ENCODE results near the gene SEMA3F. TPM values are rescaled to one million over a fixed set of nuclear protein-coding genes. Genes with fewer than 3 reads are reported as not detected.

SEMA3F gene
- total RNA-seq, 4 donors from 2014 or later: 106 to 151 (median 120) TPM

DNA sequence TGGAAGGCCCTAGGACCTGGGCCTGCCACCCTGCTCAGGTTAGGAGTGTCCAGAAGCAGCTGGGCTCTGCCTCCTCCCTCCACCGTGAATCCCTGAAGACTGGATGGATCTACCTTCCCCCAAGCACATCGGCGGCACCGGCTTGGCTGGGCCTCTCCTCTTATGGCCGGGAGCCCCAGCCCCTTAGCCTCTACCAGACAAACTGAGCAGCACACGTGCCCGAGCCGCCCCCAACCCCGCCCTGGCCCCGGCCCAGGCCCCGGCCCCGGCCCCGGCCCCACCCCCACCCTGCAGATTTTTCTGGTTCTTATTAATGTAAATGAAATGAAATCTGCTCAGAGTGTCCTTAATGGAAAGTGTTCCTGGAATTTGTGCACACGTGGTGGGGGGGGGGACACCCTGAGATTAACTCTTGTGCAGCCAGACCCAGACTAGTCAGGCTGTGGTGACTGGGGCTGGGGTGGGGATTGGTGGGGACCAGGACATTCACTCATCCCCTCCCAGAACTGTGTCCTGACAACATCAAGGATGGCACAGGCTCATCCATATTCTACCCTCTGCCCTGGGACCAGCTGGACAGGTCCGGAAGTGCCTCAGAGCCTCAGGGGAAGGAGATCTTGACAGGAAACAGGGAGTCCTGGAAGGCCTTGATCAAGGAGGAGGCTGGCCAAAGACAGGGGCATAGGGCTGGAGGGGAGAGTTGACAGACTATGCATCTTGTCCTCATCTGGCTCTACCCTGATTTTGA lies 30.9 kb upstream of the SEMA3F start:
- H3K4me3 ChIP-seq (ENCODE audit: low read depth, poor library complexity, severe bottlenecking): no peak overlapping the region
- TF ChIP-seq POLR2A (IDR thresholded peaks at IDR 0.05): no peak
- TF ChIP-seq CTCF (IDR thresholded peaks at IDR 0.05): no peak
- no peak for DNase-seq (ENCODE audit: low spot score in 2 of 2)
- 21 to 25% methylated on average over 9 to 10 of the region's 15 CpGs for WGBS, 2 donors
- intact Hi-C loops (cut with DNase I; ENCODE audit: low total_unique reads): loop anchor here (10.0 kb wide), 1 partner anchor 151 kb away; the partner anchor contains the start of gene LSMEM2

DNA sequence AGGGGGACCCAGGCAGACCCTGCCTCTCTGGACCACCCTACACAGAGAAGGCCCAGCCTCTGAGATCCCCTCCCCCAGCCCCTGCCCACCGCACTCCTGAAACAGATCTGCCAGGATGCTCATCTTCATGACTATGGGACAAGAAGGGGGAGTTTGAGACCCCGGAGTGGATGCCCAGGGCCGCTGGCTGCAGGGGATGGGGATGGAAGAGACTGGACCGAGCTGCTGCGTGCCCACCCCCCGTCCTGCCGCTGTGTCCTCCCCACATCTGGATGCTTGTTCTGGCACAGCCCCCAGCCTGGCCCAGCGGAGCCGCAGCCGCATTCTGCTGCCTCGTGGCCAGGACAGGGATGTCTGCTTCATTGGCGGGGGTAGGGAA lies 30.3 kb upstream of the SEMA3F start:
- intact Hi-C loops (cut with DNase I; ENCODE audit: low total_unique reads): loop anchor here (10.0 kb wide), 1 partner anchor 150 kb away; the partner anchor contains the start of gene LSMEM2
- TF ChIP-seq CTCF (IDR thresholded peaks at IDR 0.05) (no peak), POLR2A (IDR thresholded peaks at IDR 0.05) (no peak)
- WGBS, 2 donors: 28 to 35% methylated on average over 12 of the region's 12 CpGs
- H3K4me3 ChIP-seq (ENCODE audit: low read depth, poor library complexity, severe bottlenecking): no peak overlapping the region
- DNase-seq (ENCODE audit: low spot score in 2 of 2): no peak

DNA sequence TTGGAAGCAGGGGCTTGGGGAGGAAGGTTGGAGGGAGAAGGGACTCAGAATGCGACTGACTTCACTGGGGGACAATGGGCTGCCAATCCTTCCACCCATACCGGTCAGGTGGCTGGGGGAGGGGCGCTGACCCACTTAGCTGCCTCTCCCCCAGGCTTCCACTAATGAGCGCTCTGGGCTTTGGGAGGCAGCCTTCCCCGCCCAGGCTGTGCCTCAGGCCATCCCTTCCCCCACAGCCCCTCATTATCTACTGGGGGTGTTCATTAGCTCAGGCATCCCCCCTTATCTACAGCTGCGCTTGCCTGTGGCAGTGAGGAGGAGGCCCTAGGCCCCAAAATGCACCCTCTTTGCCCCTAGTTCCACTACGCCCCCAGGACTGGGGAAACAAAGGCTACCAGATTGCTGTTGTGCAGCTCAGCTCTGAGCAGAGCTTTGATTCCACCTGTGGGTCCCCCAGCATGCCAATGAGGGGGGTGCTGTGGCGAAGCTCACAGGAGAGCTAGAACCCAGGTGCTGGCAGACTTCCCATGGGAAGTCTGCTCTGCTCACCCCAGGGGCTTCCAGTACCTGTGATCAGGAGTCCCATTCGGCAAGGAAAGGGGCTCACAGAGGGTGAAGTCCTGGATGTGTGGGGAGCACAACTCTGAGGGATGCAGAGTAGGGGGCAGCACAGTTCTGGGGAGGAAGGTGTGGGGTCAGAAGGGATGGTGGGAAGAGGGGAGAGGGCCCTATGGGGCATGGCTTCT lies 29.4 kb upstream of the SEMA3F start:
- intact Hi-C loops (cut with DNase I; ENCODE audit: low total_unique reads): loop anchor here (10.0 kb wide), 1 partner anchor 149 kb away; the partner anchor contains the start of gene LSMEM2
- WGBS, 2 donors: 67 to 77% methylated on average over 8 of the region's 9 CpGs
- no peak overlapping the region for H3K4me3 ChIP-seq (ENCODE audit: low read depth, poor library complexity, severe bottlenecking)
- no peak for TF ChIP-seq POLR2A (IDR thresholded peaks at IDR 0.05)
- TF ChIP-seq CTCF (IDR thresholded peaks at IDR 0.05): no peak
- no peak for DNase-seq (ENCODE audit: low spot score in 2 of 2)

- intact Hi-C loops (cut with DNase I; ENCODE audit: low total_unique reads): loop anchor here (10.0 kb wide), 1 partner anchor 148 kb away; the partner anchor contains the start of gene LSMEM2
- H3K4me3 ChIP-seq (ENCODE audit: low read depth, poor library complexity, severe bottlenecking): no peak overlapping the region
- DNase-seq (ENCODE audit: low spot score in 2 of 2): no peak
- TF ChIP-seq CTCF (IDR thresholded peaks at IDR 0.05): no peak
- no peak for TF ChIP-seq POLR2A (IDR thresholded peaks at IDR 0.05)
- 62 to 65% methylated on average over 15 to 16 of the region's 16 CpGs for WGBS, 2 donors
Measured at GRCh38 chr3:50126287-50127211, 28.6 kb upstream of the SEMA3F start.

- WGBS, 2 donors: 74 to 89% methylated on average over 8 of the region's 8 CpGs
- no peak for TF ChIP-seq CTCF (IDR thresholded peaks at IDR 0.05)
- TF ChIP-seq POLR2A (IDR thresholded peaks at IDR 0.05): no peak
- intact Hi-C loops (cut with DNase I; ENCODE audit: low total_unique reads): loop anchor here (10.0 kb wide), 1 partner anchor 148 kb away; the partner anchor contains the start of gene LSMEM2
Measured at GRCh38 chr3:50127251-50127691, 27.9 kb upstream of the SEMA3F start.

More at GRCh38 chr3:50127251-50127691, 27.9 kb upstream of the SEMA3F start:
- H3K4me3 ChIP-seq (ENCODE audit: low read depth, poor library complexity, severe bottlenecking): no peak overlapping the region
- no peak for DNase-seq (ENCODE audit: low spot score in 2 of 2)
